ENCODE measurements around the gene ROBO1. TPM values are rescaled to one million over a fixed set of nuclear protein-coding genes. Genes with fewer than 3 reads are reported as not detected.

The ROBO1 gene
- total RNA-seq, 1 experiment from 2014 or later: 35.5 TPM

- TF ChIP-seq EZH2phosphoT487 (IDR thresholded peaks at IDR 0.05; ENCODE audit: borderline replicate concordance, low read length) (no peak), CTCF (conservative IDR thresholded peaks at IDR 0.05; ENCODE audit: low read depth, low read length) (no peak), EZH2 (IDR thresholded peaks at IDR 0.05; ENCODE audit: low read length, unreplicated experiment) (no peak)
- Histone ChIP-seq H3K36me3 (ENCODE audit: low read depth, low read length) (no peaks in the 10 kb centered on the region), H4K20me1 (ENCODE audit: low read length) (no peaks in the 10 kb centered on the region), H3K9me3 (ENCODE audit: low read length) (no peaks in the 10 kb centered on the region), H3K27ac (ENCODE audit: low read length) (no peak overlapping the region), H3K4me3 (ENCODE audit: low read length) (no peak overlapping the region), H3K4me2 (ENCODE audit: low read length) (no peak overlapping the region), H3F3A (ENCODE audit: low read length, unreplicated experiment) (no peaks in the 10 kb centered on the region), H2AFZ (ENCODE audit: low read length) (no peak overlapping the region), H3K9ac (ENCODE audit: low read length) (no peak overlapping the region), H3K9me2 (replicated peaks; ENCODE audit: low read length) (no peaks in the 10 kb centered on the region), H3K79me2 (ENCODE audit: low read length) (no peaks in the 10 kb centered on the region), H3K4me1 (ENCODE audit: insufficient read depth, low read length) (no peaks in the 10 kb centered on the region), H3K27me3 (ENCODE audit: low read length) (peaks cover 3% of the 10 kb centered on the region; the same call in 1 of the 2 replicates)
- ChIA-PET CTCF (no interaction called here), POLR2A (ENCODE audit: unreplicated experiment) (no interaction called here)
- no peak for DNase-seq
- no TSS peak for BruUV-seq (replicated peaks)
- intact Hi-C loops (cut with micrococcal nuclease): no loop called here
- no peak for ATAC-seq
Observed at GRCh38 chr3:79202471-79203143, 565.2 kb downstream of the ROBO1 start.

- no peaks in the 10 kb centered on the region for H3K79me2 ChIP-seq (ENCODE audit: low read length)
- H3K36me3 ChIP-seq (ENCODE audit: low read depth, low read length): no peaks in the 10 kb centered on the region
- DNase-seq: no peak
- H3K4me2 ChIP-seq (ENCODE audit: low read length): no peak overlapping the region
- ATAC-seq: no peak
- H3K4me1 ChIP-seq (ENCODE audit: insufficient read depth, low read length): no peaks in the 10 kb centered on the region
- no peak overlapping the region for H3K27ac ChIP-seq (ENCODE audit: low read length)
- no peaks in the 10 kb centered on the region for H4K20me1 ChIP-seq (ENCODE audit: low read length)
- H3K9me2 ChIP-seq (replicated peaks; ENCODE audit: low read length): no peaks in the 10 kb centered on the region
- H3F3A ChIP-seq (ENCODE audit: low read length, unreplicated experiment): no peaks in the 10 kb centered on the region
- TF ChIP-seq CTCF (conservative IDR thresholded peaks at IDR 0.05; ENCODE audit: low read depth, low read length): no peak
- TF ChIP-seq EZH2 (IDR thresholded peaks at IDR 0.05; ENCODE audit: low read length, unreplicated experiment): no peak
- no peak for TF ChIP-seq EZH2phosphoT487 (IDR thresholded peaks at IDR 0.05; ENCODE audit: borderline replicate concordance, low read length)
- no peak overlapping the region for H2AFZ ChIP-seq (ENCODE audit: low read length)
- CTCF ChIA-PET: no interaction called here
- intact Hi-C loops (cut with micrococcal nuclease): no loop called here
- POLR2A ChIA-PET (ENCODE audit: unreplicated experiment): no interaction called here
- H3K4me3 ChIP-seq (ENCODE audit: low read length): no peak overlapping the region
- no TSS peak for BruUV-seq (replicated peaks)
- no peaks in the 10 kb centered on the region for H3K9me3 ChIP-seq (ENCODE audit: low read length)
- peaks cover 3% of the 10 kb centered on the region; the same call in 1 of the 2 replicates for H3K27me3 ChIP-seq (ENCODE audit: low read length)
- H3K9ac ChIP-seq (ENCODE audit: low read length): no peak overlapping the region
Observed at GRCh38 chr3:79200456-79200855, 567.3 kb downstream of the ROBO1 start.

- DNase-seq (no peak), ATAC-seq (no peak; the same call in 1 of the 2 replicates)
- Histone ChIP-seq H3K36me3 (ENCODE audit: low read depth, low read length) (no peaks in the 10 kb centered on the region), H3K27ac (ENCODE audit: low read length) (no peak overlapping the region), H4K20me1 (ENCODE audit: low read length) (no peaks in the 10 kb centered on the region), H3K4me2 (ENCODE audit: low read length) (no peak overlapping the region), H3K9me3 (ENCODE audit: low read length) (no peaks in the 10 kb centered on the region), H3K79me2 (ENCODE audit: low read length) (no peaks in the 10 kb centered on the region), H3K4me3 (ENCODE audit: low read length) (no peak overlapping the region), H3K4me1 (ENCODE audit: insufficient read depth, low read length) (no peaks in the 10 kb centered on the region), H3K9ac (ENCODE audit: low read length) (no peak overlapping the region), H2AFZ (ENCODE audit: low read length) (no peak overlapping the region), H3K9me2 (replicated peaks; ENCODE audit: low read length) (no peaks in the 10 kb centered on the region), H3F3A (ENCODE audit: low read length, unreplicated experiment) (no peaks in the 10 kb centered on the region), H3K27me3 (ENCODE audit: low read length) (peaks cover 3% of the 10 kb centered on the region; the same call in 1 of the 2 replicates)
- no peak for TF ChIP-seq EZH2phosphoT487 (IDR thresholded peaks at IDR 0.05; ENCODE audit: borderline replicate concordance, low read length)
- no peak for TF ChIP-seq CTCF (conservative IDR thresholded peaks at IDR 0.05; ENCODE audit: low read depth, low read length)
- TF ChIP-seq EZH2 (IDR thresholded peaks at IDR 0.05; ENCODE audit: low read length, unreplicated experiment): no peak
- ChIA-PET POLR2A (ENCODE audit: unreplicated experiment) (no interaction called here), CTCF (no interaction called here)
- intact Hi-C loops (cut with micrococcal nuclease): no loop called here
- no TSS peak for BruUV-seq (replicated peaks)
Observed at GRCh38 chr3:79199966-79200365, 567.8 kb downstream of the ROBO1 start.

All from PC-3 (cell line).